ENCODE measurements around the gene IGF2.
"Not testable (repeated sequence)": the region's sequence is repeated elsewhere in the genome, so short reads cannot be mapped to it uniquely, and the experiment has no call there.

The IGF2 gene

GRCh38 chr11:2178055-2178773 lies 39.0 kb upstream of the IGF2 start:
- not testable (repeated sequence) for H3K4me3 ChIP-seq (ENCODE audit: low read length); H3K4me1 ChIP-seq (ENCODE audit: control insufficient read depth, insufficient read depth, low read length); H3K36me3 ChIP-seq (ENCODE audit: control insufficient read depth, insufficient read depth, low read length); H3K9ac ChIP-seq (ENCODE audit: low read length); H3K9me3 ChIP-seq (ENCODE audit: control insufficient read depth, low read length)
- peaks cover 15% of the 10 kb centered on the region for H3K27me3 ChIP-seq (ENCODE audit: control insufficient read depth, insufficient read depth, low read length)

DNA sequence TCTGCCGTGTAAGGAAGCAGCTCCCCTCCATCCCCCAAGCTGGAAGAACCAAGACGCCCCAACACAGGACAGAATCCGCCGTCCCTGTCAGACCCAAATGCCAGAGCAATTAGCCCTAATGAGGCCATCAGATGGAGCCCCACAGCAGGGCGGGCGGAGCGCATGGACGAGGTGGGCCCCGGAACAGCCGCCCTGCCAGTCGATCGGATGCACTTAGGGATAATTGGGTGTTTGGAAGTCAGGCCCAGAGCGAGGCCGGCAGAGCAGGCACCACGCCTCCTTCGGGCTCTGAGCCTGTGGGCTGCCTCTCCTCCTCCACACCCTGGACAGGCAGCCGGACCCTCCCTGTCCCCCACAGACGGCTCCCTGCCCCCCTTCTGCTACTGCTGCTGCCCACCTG lies 37.9 kb upstream of the IGF2 start:
- no peaks in the 10 kb centered on the region for H3K9me3 ChIP-seq (ENCODE audit: control insufficient read depth, low read length)
- H3K4me3 ChIP-seq (ENCODE audit: low read length), result no peak overlapping the region
- H3K27me3 ChIP-seq (ENCODE audit: control insufficient read depth, insufficient read depth, low read length), result peaks cover 10% of the 10 kb centered on the region
- peaks cover 3% of the 10 kb centered on the region for H3K4me1 ChIP-seq (ENCODE audit: control insufficient read depth, insufficient read depth, low read length)
- no peaks in the 10 kb centered on the region for H3K36me3 ChIP-seq (ENCODE audit: control insufficient read depth, insufficient read depth, low read length)
- no peak overlapping the region for H3K9ac ChIP-seq (ENCODE audit: low read length)

GRCh38 chr11:2176389-2176900 lies 37.3 kb upstream of the IGF2 start:
- Histone ChIP-seq H3K27me3 (ENCODE audit: control insufficient read depth, insufficient read depth, low read length) (peaks cover 7% of the 10 kb centered on the region), H3K4me3 (ENCODE audit: low read length) (no peak overlapping the region), H3K9me3 (ENCODE audit: control insufficient read depth, low read length) (no peaks in the 10 kb centered on the region), H3K36me3 (ENCODE audit: control insufficient read depth, insufficient read depth, low read length) (no peaks in the 10 kb centered on the region), H3K9ac (ENCODE audit: low read length) (no peak overlapping the region), H3K4me1 (ENCODE audit: control insufficient read depth, insufficient read depth, low read length) (peaks cover 3% of the 10 kb centered on the region)

DNA sequence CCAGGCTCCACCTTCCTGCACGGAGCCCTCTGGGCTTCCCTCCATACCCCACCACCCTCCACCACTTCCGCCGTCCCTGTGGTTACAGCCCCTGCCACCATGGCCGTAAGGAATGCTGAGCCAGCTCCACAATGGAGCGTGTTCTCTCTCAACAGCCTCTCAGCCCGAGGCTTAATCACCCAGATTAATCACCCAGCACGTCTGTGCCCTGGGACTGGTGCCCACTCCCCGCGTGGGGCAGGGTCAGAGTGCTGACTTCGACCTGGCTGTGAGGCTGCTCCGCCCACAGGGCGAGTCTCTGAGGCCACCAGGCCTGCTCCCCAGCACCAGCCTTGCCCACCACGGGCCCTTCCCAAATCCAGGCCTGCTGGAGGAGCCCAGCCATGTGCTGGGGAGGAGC lies 36.5 kb upstream of the IGF2 start:
- Histone ChIP-seq H3K9ac (ENCODE audit: low read length) (no peak overlapping the region), H3K9me3 (ENCODE audit: control insufficient read depth, low read length) (no peaks in the 10 kb centered on the region), H3K27me3 (ENCODE audit: control insufficient read depth, insufficient read depth, low read length) (peaks cover 7% of the 10 kb centered on the region), H3K4me1 (ENCODE audit: control insufficient read depth, insufficient read depth, low read length) (peaks cover 3% of the 10 kb centered on the region), H3K36me3 (ENCODE audit: control insufficient read depth, insufficient read depth, low read length) (no peaks in the 10 kb centered on the region), H3K4me3 (ENCODE audit: low read length) (no peak overlapping the region)

GRCh38 chr11:2174361-2174760 lies 35.2 kb upstream of the IGF2 start:
- Histone ChIP-seq H3K27me3 (ENCODE audit: control insufficient read depth, insufficient read depth, low read length) (peaks cover 5% of the 10 kb centered on the region), H3K36me3 (ENCODE audit: control insufficient read depth, insufficient read depth, low read length) (no peaks in the 10 kb centered on the region), H3K9me3 (ENCODE audit: control insufficient read depth, low read length) (no peaks in the 10 kb centered on the region), H3K4me1 (ENCODE audit: control insufficient read depth, insufficient read depth, low read length) (peaks cover 3% of the 10 kb centered on the region), H3K9ac (ENCODE audit: low read length) (no peak overlapping the region), H3K4me3 (ENCODE audit: low read length) (no peak overlapping the region)

DNA sequence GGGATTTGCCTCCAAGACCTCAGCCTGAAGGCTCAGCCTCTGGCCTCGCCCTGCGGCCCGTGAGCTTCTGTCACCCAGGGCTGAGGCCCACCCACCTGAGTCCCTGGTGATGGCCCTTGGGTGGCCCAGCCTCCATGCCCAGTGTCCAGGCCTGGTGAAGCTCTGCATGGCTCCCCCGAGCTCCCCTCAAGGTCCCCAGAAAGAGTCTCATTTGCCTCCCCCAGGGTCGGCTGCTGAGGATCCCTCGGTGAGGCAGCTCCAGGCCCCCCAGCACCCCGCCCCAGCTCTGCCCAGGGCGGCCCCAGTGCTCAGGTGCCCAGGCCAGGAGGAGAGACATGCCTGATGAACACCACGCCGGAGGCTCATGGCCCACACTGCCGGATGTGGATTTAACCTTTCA lies 34.6 kb upstream of the IGF2 start:
- Histone ChIP-seq H3K4me1 (ENCODE audit: control insufficient read depth, insufficient read depth, low read length) (no peaks in the 10 kb centered on the region), H3K27me3 (ENCODE audit: control insufficient read depth, insufficient read depth, low read length) (no peaks in the 10 kb centered on the region), H3K9ac (ENCODE audit: low read length) (no peak overlapping the region), H3K4me3 (ENCODE audit: low read length) (no peak overlapping the region), H3K36me3 (ENCODE audit: control insufficient read depth, insufficient read depth, low read length) (no peaks in the 10 kb centered on the region), H3K9me3 (ENCODE audit: control insufficient read depth, low read length) (no peaks in the 10 kb centered on the region)

DNA sequence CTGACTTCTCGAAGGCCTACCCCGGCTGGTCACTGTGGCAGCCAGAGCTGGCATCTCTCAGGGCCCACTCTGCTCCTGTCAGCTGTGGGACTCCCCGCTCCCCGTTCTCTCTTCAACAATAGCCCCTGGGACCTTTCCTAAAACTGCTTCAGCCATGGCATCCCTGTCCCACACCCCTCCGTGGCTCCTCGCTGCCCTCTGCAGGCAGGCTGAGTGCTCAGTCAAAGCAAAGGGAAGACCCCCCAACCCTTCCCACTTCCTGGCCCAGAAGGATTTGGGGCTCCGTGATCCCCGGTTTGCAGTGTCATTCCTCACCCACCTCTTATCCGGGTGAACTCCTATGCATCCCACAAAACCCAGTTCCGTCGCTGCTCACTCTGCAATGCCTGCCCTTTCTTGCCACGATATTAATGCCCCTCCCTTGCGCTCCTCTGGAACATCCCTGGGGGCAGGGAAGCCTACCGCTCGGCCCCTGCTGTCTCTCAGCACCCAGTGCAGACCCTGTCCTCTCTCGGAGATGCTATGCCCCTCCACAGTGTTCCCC lies 34.0 kb upstream of the IGF2 start:
- H3K36me3 ChIP-seq (ENCODE audit: control insufficient read depth, insufficient read depth, low read length), result no peaks in the 10 kb centered on the region
- no peak overlapping the region for H3K4me3 ChIP-seq (ENCODE audit: low read length)
- no peak overlapping the region for H3K9ac ChIP-seq (ENCODE audit: low read length)

DNA sequence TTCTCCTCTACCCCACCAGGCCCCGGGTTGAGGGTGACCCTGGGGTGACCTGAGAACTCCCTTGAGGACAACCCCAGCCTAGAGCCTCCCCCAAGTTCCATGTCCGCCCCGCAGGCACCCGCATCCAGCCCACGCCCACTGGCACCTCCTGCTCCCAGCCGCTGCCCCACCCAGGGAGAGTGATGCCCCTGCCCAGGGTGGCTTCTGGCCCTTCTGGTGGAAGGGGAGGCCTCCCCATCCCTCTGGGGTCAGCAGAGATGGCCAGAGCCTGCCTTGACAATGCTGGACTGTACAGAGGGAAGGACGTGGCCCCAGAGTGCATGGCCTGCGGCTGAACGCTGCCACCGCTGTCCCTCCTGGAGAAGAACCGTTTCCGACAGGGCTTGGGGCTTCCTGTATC lies 33.5 kb upstream of the IGF2 start:
- Histone ChIP-seq H3K9ac (ENCODE audit: low read length) (no peak overlapping the region), H3K4me3 (ENCODE audit: low read length) (no peak overlapping the region), H3K9me3 (ENCODE audit: control insufficient read depth, low read length) (no peaks in the 10 kb centered on the region), H3K27me3 (ENCODE audit: control insufficient read depth, insufficient read depth, low read length) (peaks cover 3% of the 10 kb centered on the region), H3K4me1 (ENCODE audit: control insufficient read depth, insufficient read depth, low read length) (no peaks in the 10 kb centered on the region), H3K36me3 (ENCODE audit: control insufficient read depth, insufficient read depth, low read length) (no peaks in the 10 kb centered on the region)

More for the DNA sequence above, 34.0 kb upstream of the IGF2 start:
- Histone ChIP-seq H3K4me1 (ENCODE audit: control insufficient read depth, insufficient read depth, low read length) (no peaks in the 10 kb centered on the region), H3K9me3 (ENCODE audit: control insufficient read depth, low read length) (no peaks in the 10 kb centered on the region), H3K27me3 (ENCODE audit: control insufficient read depth, insufficient read depth, low read length) (no peaks in the 10 kb centered on the region)

GRCh38 chr11:2171591-2172003 lies 32.4 kb upstream of the IGF2 start, which contains the start of gene TH:
Gene TH, minus strand, starts transcription at chr11:2171815. Its CDS starts 29 bp downstream, at chr11:2171786.
- no peaks in the 10 kb centered on the region for H3K9me3 ChIP-seq (ENCODE audit: control insufficient read depth, low read length)
- no peak within 1 kb of the TSS for H3K4me3 ChIP-seq (ENCODE audit: low read length)
- H3K9ac ChIP-seq (ENCODE audit: low read length), result no peak within 1 kb of the TSS
- peaks cover 9% of the 10 kb centered on the region for H3K27me3 ChIP-seq (ENCODE audit: control insufficient read depth, insufficient read depth, low read length)
- no peaks in the 10 kb centered on the region for H3K36me3 ChIP-seq (ENCODE audit: control insufficient read depth, insufficient read depth, low read length)
- peaks cover under 1% of the 10 kb centered on the region for H3K4me1 ChIP-seq (ENCODE audit: control insufficient read depth, insufficient read depth, low read length)

GRCh38 chr11:2169626-2170570 lies 30.7 kb upstream of the IGF2 start:
- H3K9me3 ChIP-seq (ENCODE audit: control insufficient read depth, low read length), result no peaks in the 10 kb centered on the region
- peaks cover 25% of the 10 kb centered on the region for H3K27me3 ChIP-seq (ENCODE audit: control insufficient read depth, insufficient read depth, low read length)
- no peak overlapping the region for H3K4me3 ChIP-seq (ENCODE audit: low read length)
- H3K9ac ChIP-seq (ENCODE audit: low read length), result no peak overlapping the region
- peaks cover 4% of the 10 kb centered on the region for H3K4me1 ChIP-seq (ENCODE audit: control insufficient read depth, insufficient read depth, low read length)
- H3K36me3 ChIP-seq (ENCODE audit: control insufficient read depth, insufficient read depth, low read length), result no peaks in the 10 kb centered on the region

DNA sequence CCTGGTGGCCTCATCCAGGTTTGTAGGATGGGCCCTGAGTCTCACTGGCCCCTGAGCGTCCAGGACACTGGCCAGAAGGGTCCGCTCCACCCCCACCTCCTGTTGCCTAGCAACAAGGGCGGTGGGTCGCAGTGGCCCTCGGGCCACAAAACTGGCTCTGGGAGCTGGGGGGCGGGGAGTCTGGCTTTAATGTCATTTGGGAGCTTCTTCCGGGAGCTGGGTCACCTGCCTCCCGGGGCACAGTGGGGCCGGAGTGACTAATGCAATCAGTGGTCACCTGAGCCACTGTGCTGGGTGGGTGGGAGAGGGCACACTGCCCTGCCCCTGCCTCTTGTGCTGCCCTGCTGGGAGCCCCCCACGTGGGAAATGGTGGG lies 29.8 kb upstream of the IGF2 start:
- Histone ChIP-seq H3K4me3 (ENCODE audit: low read length) (no peak overlapping the region), H3K9ac (ENCODE audit: low read length) (no peak overlapping the region), H3K9me3 (ENCODE audit: control insufficient read depth, low read length) (no peaks in the 10 kb centered on the region), H3K36me3 (ENCODE audit: control insufficient read depth, insufficient read depth, low read length) (no peaks in the 10 kb centered on the region), H3K27me3 (ENCODE audit: control insufficient read depth, insufficient read depth, low read length) (peaks cover 26% of the 10 kb centered on the region), H3K4me1 (ENCODE audit: control insufficient read depth, insufficient read depth, low read length) (peaks cover 4% of the 10 kb centered on the region)
